ENCODE results near the gene CFP. TPM values are rescaled to one million over a fixed set of nuclear protein-coding genes. Genes with fewer than 3 reads are reported as not detected.
A peak's percentile ranks its signal among the peaks of the same experiment; 100 is the strongest.

CFP gene
- total RNA-seq, 4 donors from 2014 or later: 1.1 to 4.5 (median 2.4) TPM

DNA sequence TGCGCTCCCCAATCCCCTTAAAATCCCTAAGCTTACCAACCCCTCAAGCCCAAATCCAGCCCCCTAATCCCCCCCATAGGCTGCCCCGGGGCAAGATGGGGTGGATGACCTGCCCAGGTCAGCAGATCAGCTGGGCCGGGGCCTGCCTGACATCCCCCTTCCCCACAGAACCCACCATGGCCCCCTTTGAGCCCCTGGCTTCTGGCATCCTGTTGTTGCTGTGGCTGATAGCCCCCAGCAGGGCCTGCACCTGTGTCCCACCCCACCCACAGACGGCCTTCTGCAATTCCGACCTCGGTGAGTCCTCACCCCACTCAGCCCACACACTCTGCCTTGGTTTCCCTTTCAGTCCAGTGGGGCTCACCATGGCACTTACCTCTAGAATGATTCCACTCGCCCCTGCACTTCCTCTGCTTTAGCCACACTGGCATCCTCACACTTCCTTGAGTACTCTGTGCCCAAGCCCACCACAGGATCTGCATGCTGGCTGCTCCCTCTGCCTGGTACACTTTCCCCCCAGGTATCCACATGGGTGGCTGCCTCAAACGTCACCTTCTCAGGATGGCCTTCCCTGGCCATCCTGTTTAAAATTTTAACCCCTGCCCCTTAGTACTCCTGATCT is 46.4 kb downstream of the CFP start:
- WGBS: 68% methylated on average over 8 of the region's 8 CpGs
- Histone ChIP-seq H3K27ac (peak overlapping the region; percentile 75), H3K36me3 (no peaks in the 10 kb centered on the region), H3K9me3 (no peaks in the 10 kb centered on the region), H3K27me3 (no peaks in the 10 kb centered on the region), H3K4me1 (peaks cover 11% of the 10 kb centered on the region), H3K4me3 (peak overlapping the region; percentile 50)
- TF ChIP-seq EP300 (IDR thresholded peaks at IDR 0.05) (no peak), POLR2A (IDR thresholded peaks at IDR 0.05) (no peak), POLR2AphosphoS5 (IDR thresholded peaks at IDR 0.05) (no peak)
- TF ChIP-seq, protein P1, sequence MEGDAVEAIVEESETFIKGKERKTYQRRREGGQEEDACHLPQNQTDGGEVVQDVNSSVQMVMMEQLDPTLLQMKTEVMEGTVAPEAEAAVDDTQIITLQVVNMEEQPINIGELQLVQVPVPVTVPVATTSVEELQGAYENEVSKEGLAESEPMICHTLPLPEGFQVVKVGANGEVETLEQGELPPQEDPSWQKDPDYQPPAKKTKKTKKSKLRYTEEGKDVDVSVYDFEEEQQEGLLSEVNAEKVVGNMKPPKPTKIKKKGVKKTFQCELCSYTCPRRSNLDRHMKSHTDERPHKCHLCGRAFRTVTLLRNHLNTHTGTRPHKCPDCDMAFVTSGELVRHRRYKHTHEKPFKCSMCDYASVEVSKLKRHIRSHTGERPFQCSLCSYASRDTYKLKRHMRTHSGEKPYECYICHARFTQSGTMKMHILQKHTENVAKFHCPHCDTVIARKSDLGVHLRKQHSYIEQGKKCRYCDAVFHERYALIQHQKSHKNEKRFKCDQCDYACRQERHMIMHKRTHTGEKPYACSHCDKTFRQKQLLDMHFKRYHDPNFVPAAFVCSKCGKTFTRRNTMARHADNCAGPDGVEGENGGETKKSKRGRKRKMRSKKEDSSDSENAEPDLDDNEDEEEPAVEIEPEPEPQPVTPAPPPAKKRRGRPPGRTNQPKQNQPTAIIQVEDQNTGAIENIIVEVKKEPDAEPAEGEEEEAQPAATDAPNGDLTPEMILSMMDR (IDR thresholded peaks at IDR 0.05): no peak
- DNase-seq (ENCODE audit: low spot score in 2 of 2): no peak

DNA sequence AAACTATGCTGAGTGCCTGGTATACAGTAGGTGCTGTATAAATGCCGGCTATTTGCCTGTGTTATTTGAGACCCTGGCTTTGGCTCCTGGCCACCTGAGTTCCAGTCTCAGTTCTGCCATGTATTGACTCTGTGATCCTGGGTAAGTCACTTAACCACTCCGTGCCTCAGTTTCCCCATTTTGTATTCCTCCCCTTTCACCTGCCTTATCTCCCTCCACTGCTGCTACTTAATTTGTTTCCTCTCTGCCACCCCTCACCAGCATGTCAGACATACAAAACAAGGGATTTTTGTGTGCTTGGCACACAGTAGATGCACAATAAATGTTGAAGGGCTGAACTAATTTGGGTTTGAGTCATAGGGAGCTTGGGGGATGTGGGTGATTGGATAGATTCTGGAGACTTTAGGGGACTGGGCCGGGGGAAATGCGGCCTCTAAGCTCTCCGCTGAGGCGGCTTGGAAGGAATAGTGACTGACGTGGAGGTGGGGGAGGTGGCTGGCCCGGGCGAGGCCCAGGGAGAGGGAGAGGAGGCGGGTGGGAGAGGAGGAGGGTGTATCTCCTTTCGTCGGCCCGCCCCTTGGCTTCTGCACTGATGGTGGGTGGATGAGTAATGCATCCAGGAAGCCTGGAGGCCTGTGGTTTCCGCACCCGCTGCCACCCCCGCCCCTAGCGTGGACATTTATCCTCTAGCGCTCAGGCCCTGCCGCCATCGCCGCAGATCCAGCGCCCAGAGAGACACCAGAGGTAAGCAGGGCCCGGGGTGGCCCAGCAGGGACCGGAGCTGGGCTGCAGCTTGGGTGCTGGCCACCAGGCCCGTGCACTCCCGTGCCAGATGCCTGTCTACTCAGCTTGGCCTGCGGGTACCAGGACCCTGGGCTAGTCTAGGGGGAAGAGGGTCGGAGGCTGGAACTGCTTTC is 47.7 kb downstream of the CFP start, which contains the start of gene TIMP1:
Gene TIMP1 (plus strand): TSS at position 706 of the 917 bp plus-strand sequence. CDS start 980 bp downstream, outside the sequence.
- Histone ChIP-seq H3K27me3 (no peaks in the 10 kb centered on the region), H3K4me3 (peak within 1 kb of the TSS; percentile 50), H3K9me3 (no peaks in the 10 kb centered on the region), H3K4me1 (peaks cover 11% of the 10 kb centered on the region), H3K36me3 (no peaks in the 10 kb centered on the region), H3K27ac (peak within 1 kb of the TSS; percentile 75)
- WGBS: 31% methylated on average over 18 of the region's 28 CpGs
- peak; percentile 91 to 93 for DNase-seq (ENCODE audit: low spot score in 2 of 2)
- TF ChIP-seq POLR2A (IDR thresholded peaks at IDR 0.05) (peak in 1 of 2 donors; percentile 51), POLR2AphosphoS5 (IDR thresholded peaks at IDR 0.05) (peak in 1 of 3 donors; percentile 22)
- TF ChIP-seq, protein P1 (IDR thresholded peaks at IDR 0.05): no peak

DNA sequence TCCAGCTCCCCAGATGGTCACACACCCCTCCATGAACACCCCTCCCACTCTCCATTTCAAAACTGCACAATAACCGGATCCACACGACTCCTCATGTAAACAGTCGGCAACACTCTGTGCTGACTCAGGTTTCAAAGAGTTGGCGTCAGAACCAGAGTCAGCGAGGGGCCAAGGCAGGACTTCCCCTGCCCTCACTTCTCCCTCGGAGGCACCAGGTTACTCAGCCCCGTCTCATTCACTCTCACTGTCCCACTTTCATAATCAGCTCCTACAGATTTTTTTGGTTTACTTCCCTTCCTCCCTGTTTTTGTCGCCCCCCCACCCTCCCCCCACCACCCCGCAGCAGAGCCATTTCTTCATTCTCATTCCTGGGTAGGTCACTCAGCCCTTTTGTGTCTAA is 50.2 kb downstream of the CFP start:
- no peaks in the 10 kb centered on the region for H3K9me3 ChIP-seq
- no peak overlapping the region for H3K27ac ChIP-seq
- TF ChIP-seq POLR2AphosphoS5 (IDR thresholded peaks at IDR 0.05): no peak
- TF ChIP-seq, protein P1 (IDR thresholded peaks at IDR 0.05): no peak
- TF ChIP-seq POLR2A (IDR thresholded peaks at IDR 0.05): no peak
- no peak for TF ChIP-seq EP300 (IDR thresholded peaks at IDR 0.05)
- no peak overlapping the region for H3K4me3 ChIP-seq
- no peaks in the 10 kb centered on the region for H3K27me3 ChIP-seq
- no peak for DNase-seq (ENCODE audit: low spot score in 2 of 2)
- H3K36me3 ChIP-seq: no peaks in the 10 kb centered on the region
- peaks cover 12% of the 10 kb centered on the region for H3K4me1 ChIP-seq
- WGBS: 62% methylated on average over 9 of the region's 9 CpGs

DNA sequence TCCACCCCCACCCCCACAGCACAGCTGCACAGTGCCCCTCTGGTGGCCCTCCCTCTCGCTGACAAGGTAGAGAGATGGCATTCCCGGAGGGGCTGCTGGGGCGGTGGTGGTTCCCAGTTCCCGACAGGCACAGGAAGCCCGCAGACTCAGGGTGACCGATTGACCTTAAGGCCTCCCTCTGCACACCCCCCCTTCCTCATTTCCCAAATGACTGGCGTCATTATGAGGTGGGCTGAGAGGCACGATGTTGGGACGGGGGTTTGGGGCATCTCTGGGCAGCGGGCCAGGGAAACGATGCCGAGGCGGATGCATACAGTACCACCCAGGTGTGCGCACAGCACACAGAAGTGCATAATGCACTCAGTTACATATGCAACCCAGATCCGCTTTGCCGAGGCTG is 51.0 kb downstream of the CFP start:
- TF ChIP-seq EP300 (IDR thresholded peaks at IDR 0.05): no peak
- TF ChIP-seq, protein P1 (IDR thresholded peaks at IDR 0.05): no peak
- no peak for TF ChIP-seq POLR2AphosphoS5 (IDR thresholded peaks at IDR 0.05)
- no peak for TF ChIP-seq POLR2A (IDR thresholded peaks at IDR 0.05)
- DNase-seq (ENCODE audit: low spot score in 2 of 2): peak in 1 of 2 donors; percentile 60
- Histone ChIP-seq H3K36me3 (no peaks in the 10 kb centered on the region), H3K27ac (no peak overlapping the region), H3K27me3 (no peaks in the 10 kb centered on the region), H3K4me3 (no peak overlapping the region), H3K9me3 (no peaks in the 10 kb centered on the region), H3K4me1 (peaks cover 20% of the 10 kb centered on the region)
- 49% methylated on average over 14 of the region's 16 CpGs for WGBS

DNA sequence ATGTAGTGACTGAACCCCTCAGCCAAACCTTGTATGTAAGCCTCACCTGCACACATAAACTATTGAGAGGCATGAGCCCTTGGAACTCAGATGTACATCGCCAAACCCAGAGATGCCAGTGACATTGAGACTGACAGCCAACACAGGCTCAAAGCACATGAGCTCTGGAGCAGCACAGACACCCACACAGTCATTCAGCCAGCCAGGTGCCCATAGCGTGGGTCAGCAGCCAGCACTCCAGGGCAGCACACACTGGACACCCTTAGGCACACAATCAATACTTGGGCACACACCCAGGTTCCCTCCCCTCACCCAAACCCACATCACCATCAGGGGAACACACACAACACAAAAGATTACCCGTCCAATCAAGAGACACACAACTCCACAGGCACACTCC is 51.8 kb downstream of the CFP start:
- TF ChIP-seq EP300 (IDR thresholded peaks at IDR 0.05): no peak
- no peak for TF ChIP-seq POLR2A (IDR thresholded peaks at IDR 0.05)
- TF ChIP-seq POLR2AphosphoS5 (IDR thresholded peaks at IDR 0.05): no peak
- TF ChIP-seq, protein P1 (IDR thresholded peaks at IDR 0.05): no peak
- Histone ChIP-seq H3K4me1 (peaks cover 21% of the 10 kb centered on the region), H3K4me3 (no peak overlapping the region), H3K36me3 (no peaks in the 10 kb centered on the region), H3K9me3 (no peaks in the 10 kb centered on the region), H3K27ac (no peak overlapping the region), H3K27me3 (no peaks in the 10 kb centered on the region)
- 67% methylated on average over 1 of the region's 3 CpGs for WGBS
- DNase-seq (ENCODE audit: low spot score in 2 of 2): no peak
